Measurements from ENCODE around the gene COL4A5. TPM values are rescaled to one million over a fixed set of nuclear protein-coding genes. Genes with fewer than 3 reads are reported as not detected.

COL4A5 gene
- total and polyA plus RNA-seq, 2 donors (not counting 3 experiments of a cell fraction or from before 2014, with no cell fraction given): 15.4 to 28.8 TPM

- Histone ChIP-seq H3K9me1 (replicated peaks; ENCODE audit: control insufficient read depth, extremely low read depth, insufficient read depth, low read length) (no peaks in the 10 kb centered on the region), H3K36me3 (ENCODE audit: control insufficient read depth in 2 of 2, extremely low read depth in 1 of 2, insufficient read depth in 2 of 2, low read length in 2 of 2) (no peaks in the 10 kb centered on the region), H3K9me3 (replicated peaks; ENCODE audit: control insufficient read depth, insufficient read depth, low read length) (no peaks in the 10 kb centered on the region), H3K27ac (ENCODE audit: insufficient read depth, low read depth, low read length) (no peak overlapping the region), H3K4me2 (ENCODE audit: insufficient read depth, low read length) (no peak overlapping the region), H3K27me3 (ENCODE audit: control insufficient read depth in 2 of 2, insufficient read depth in 2 of 2, low read length in 2 of 2) (no peaks in the 10 kb centered on the region), H3K4me3 (replicated peaks in 1 of 3; ENCODE audit: insufficient read depth in 1 of 3, low read depth in 1 of 3, low read length in 3 of 3) (no peak overlapping the region), H3K9ac (replicated peaks; ENCODE audit: extremely low read depth, insufficient read depth, low read length) (no peak overlapping the region), H4K20me1 (replicated peaks; ENCODE audit: control insufficient read depth, extremely low read depth, insufficient read depth, low read length) (no peaks in the 10 kb centered on the region), H3K4me1 (ENCODE audit: control insufficient read depth, extremely low read depth, insufficient read depth, low read length) (no peaks in the 10 kb centered on the region), H2AFZ (ENCODE audit: low read depth, low read length) (no peak overlapping the region), H3K79me2 (ENCODE audit: control insufficient read depth, insufficient read depth, low read length) (no peaks in the 10 kb centered on the region)
- TF ChIP-seq, protein P1, sequence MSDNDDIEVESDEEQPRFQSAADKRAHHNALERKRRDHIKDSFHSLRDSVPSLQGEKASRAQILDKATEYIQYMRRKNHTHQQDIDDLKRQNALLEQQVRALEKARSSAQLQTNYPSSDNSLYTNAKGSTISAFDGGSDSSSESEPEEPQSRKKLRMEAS (IDR thresholded peaks at IDR 0.05; ENCODE audit: insufficient read depth, insufficient read length): no peak
- TF ChIP-seq, protein P2, sequence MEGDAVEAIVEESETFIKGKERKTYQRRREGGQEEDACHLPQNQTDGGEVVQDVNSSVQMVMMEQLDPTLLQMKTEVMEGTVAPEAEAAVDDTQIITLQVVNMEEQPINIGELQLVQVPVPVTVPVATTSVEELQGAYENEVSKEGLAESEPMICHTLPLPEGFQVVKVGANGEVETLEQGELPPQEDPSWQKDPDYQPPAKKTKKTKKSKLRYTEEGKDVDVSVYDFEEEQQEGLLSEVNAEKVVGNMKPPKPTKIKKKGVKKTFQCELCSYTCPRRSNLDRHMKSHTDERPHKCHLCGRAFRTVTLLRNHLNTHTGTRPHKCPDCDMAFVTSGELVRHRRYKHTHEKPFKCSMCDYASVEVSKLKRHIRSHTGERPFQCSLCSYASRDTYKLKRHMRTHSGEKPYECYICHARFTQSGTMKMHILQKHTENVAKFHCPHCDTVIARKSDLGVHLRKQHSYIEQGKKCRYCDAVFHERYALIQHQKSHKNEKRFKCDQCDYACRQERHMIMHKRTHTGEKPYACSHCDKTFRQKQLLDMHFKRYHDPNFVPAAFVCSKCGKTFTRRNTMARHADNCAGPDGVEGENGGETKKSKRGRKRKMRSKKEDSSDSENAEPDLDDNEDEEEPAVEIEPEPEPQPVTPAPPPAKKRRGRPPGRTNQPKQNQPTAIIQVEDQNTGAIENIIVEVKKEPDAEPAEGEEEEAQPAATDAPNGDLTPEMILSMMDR (IDR thresholded peaks at IDR 0.05; ENCODE audit: extremely low read depth in 1 of 2, insufficient read depth in 1 of 2, low read depth in 1 of 2, low read length in 2 of 2): peak; percentile 29 to 37
- intact Hi-C loops (cut with micrococcal nuclease) (loop anchor here (1.0 to 10.0 kb wide), 2 partner anchors 232 to 313 kb away; no protein-coding TSS in a partner anchor), dilution Hi-C loops (cut with MboI; ENCODE audit: extremely low pct_ligation_motif_present, low sequenced_read_pairs) (no loop called here)
- no TSS peak for BruUV-seq (replicated peaks)
- ChIA-PET CTCF (interaction anchor here (0.9 to 7.8 kb wide), 5 partner anchors 165 to 337 kb away, joined by 3 to 117 read pairs (median 5); no protein-coding TSS in a partner anchor), POLR2A (no interaction called here)
- FAIRE-seq (no peak), DNase-seq (ENCODE audit: low read depth, low spot score) (peak; percentile 47)
These were observed 97.4 kb downstream of the COL4A5 start for GRCh38 chrX:108537005-108537404.

DNA sequence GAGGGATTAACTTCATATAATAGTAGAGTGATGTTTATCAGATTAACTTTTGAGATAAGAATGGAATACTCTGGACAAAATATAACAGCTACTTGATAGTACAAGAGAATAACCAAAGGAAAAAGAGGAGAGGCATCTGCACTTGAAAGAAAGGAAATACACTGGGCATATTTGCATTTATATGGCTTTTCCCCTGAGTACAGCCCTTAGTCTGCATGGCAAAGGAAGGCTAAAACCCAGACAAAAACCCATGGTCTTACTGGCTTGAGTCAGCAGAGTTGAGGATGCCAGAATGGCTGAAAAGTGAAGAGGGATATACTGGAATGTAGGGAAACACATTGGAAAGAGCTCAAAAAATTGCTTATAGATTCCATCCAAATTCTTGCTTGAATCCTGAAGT is 101.6 kb downstream of the COL4A5 start:
- intact Hi-C loops (cut with micrococcal nuclease) (no loop called here), dilution Hi-C loops (cut with MboI; ENCODE audit: extremely low pct_ligation_motif_present, low sequenced_read_pairs) (no loop called here)
- Histone ChIP-seq H3K9me3 (replicated peaks; ENCODE audit: control insufficient read depth, insufficient read depth, low read length) (no peaks in the 10 kb centered on the region), H3K9me1 (replicated peaks; ENCODE audit: control insufficient read depth, extremely low read depth, insufficient read depth, low read length) (no peaks in the 10 kb centered on the region), H2AFZ (ENCODE audit: low read depth, low read length) (no peak overlapping the region), H3K27ac (ENCODE audit: insufficient read depth, low read depth, low read length) (no peak overlapping the region), H3K79me2 (ENCODE audit: control insufficient read depth, insufficient read depth, low read length) (no peaks in the 10 kb centered on the region), H3K27me3 (ENCODE audit: control insufficient read depth in 2 of 2, insufficient read depth in 2 of 2, low read length in 2 of 2) (no peaks in the 10 kb centered on the region), H3K4me1 (ENCODE audit: control insufficient read depth, extremely low read depth, insufficient read depth, low read length) (no peaks in the 10 kb centered on the region), H3K4me3 (replicated peaks in 1 of 3; ENCODE audit: insufficient read depth in 1 of 3, low read depth in 1 of 3, low read length in 3 of 3) (no peak overlapping the region), H3K36me3 (ENCODE audit: control insufficient read depth in 2 of 2, extremely low read depth in 1 of 2, insufficient read depth in 2 of 2, low read length in 2 of 2) (no peaks in the 10 kb centered on the region), H4K20me1 (replicated peaks; ENCODE audit: control insufficient read depth, extremely low read depth, insufficient read depth, low read length) (no peaks in the 10 kb centered on the region), H3K4me2 (ENCODE audit: insufficient read depth, low read length) (no peak overlapping the region), H3K9ac (replicated peaks; ENCODE audit: extremely low read depth, insufficient read depth, low read length) (no peak overlapping the region)
- TF ChIP-seq POLR2A (IDR thresholded peaks at IDR 0.05; ENCODE audit: low read depth, low read length): no peak
- no peak for TF ChIP-seq FOS (IDR thresholded peaks at IDR 0.05; ENCODE audit: borderline replicate concordance, insufficient read depth, low read length)
- TF ChIP-seq POLR2AphosphoS5 (IDR thresholded peaks at IDR 0.05; ENCODE audit: insufficient read depth, low read depth, low read length): no peak
- no peak for TF ChIP-seq EZH2 (IDR thresholded peaks at IDR 0.05; ENCODE audit: borderline replicate concordance, low read depth, low read length, severe bottlenecking)
- TF ChIP-seq MYC (IDR thresholded peaks at IDR 0.05; ENCODE audit: low read depth, low read length): no peak
- TF ChIP-seq, protein P1 (IDR thresholded peaks at IDR 0.05; ENCODE audit: insufficient read depth, insufficient read length): no peak
- TF ChIP-seq JUN (IDR thresholded peaks at IDR 0.05; ENCODE audit: borderline replicate concordance, insufficient read depth, insufficient read length, low read depth): no peak
- no peak for TF ChIP-seq GATA2 (IDR thresholded peaks at IDR 0.05; ENCODE audit: insufficient read depth, insufficient read length, low read depth, low read length)
- TF ChIP-seq, protein P2 (IDR thresholded peaks at IDR 0.05; ENCODE audit: extremely low read depth in 1 of 2, insufficient read depth in 1 of 2, low read depth in 1 of 2, low read length in 2 of 2): no peak
- FAIRE-seq (no peak), DNase-seq (ENCODE audit: low read depth, low spot score) (no peak)
- ChIA-PET CTCF (interaction anchor here (7.8 kb wide), 1 partner anchor 316 kb away, joined by 117 read pairs; no protein-coding TSS in a partner anchor), POLR2A (no interaction called here)
- BruUV-seq (replicated peaks): no TSS peak
